Endodermal cell (in vitro differentiated cells): ENCODE results near the gene NGF. TPM values are rescaled to one million over a fixed set of nuclear protein-coding genes. Genes with fewer than 3 reads are reported as not detected.

Experiments
- DNase-seq: peaks from one replicate; pipeline ENCODE4 v3.0.0-alpha.2; 2017
- H3K27ac ChIP-seq: 2 replicates; pipeline ENCODE4 v1.5.1; 2013; ENCODE audit warnings: mild to moderate bottlenecking, low read depth, low read length, moderate library complexity
- H3K27me3 ChIP-seq: 2 replicates; pipeline ENCODE4 v1.6.1; 2013; ENCODE audit warnings: mild to moderate bottlenecking, low read length, moderate library complexity; ENCODE audit not compliant: insufficient read depth, control insufficient read depth, poor library complexity, severe bottlenecking
- H3K36me3 ChIP-seq: 2 replicates; pipeline ENCODE4 v1.7.0; 2013; ENCODE audit warnings: mild to moderate bottlenecking, low read length, moderate library complexity; ENCODE audit not compliant: control insufficient read depth, insufficient read depth
- H3K4me1 ChIP-seq: one replicate; pipeline ENCODE4 v1.7.0; 2013; ENCODE audit warnings: low read length; ENCODE audit not compliant: control insufficient read depth, insufficient read depth
- H3K4me3 ChIP-seq: 2 replicates; pipeline ENCODE4 v1.5.1; 2013; ENCODE audit warnings: mild to moderate bottlenecking, low read length, moderate library complexity
- H3K9ac ChIP-seq: 2 replicates; pipeline ENCODE4 v1.6.1; 2013; ENCODE audit warnings: mild to moderate bottlenecking, low read length, moderate library complexity; ENCODE audit not compliant: poor library complexity, severe bottlenecking; ENCODE audit errors: extremely low read depth
- H3K9me3 ChIP-seq: 2 replicates; pipeline ENCODE4 v1.6.1; 2013; ENCODE audit warnings: mild to moderate bottlenecking, low read length, moderate library complexity; ENCODE audit not compliant: control insufficient read depth
- H3K27ac Mint-ChIP-seq: 2 replicates; pipeline ENCODE4 v1.8.0; 2020; ENCODE audit warnings: mixed read lengths
- H3K27me3 Mint-ChIP-seq: 2 replicates; pipeline ENCODE4 v1.8.0; 2021; ENCODE audit warnings: mild to moderate bottlenecking, mixed read lengths; ENCODE audit not compliant: insufficient read depth
- H3K36me3 Mint-ChIP-seq: 2 replicates; pipeline ENCODE4 v1.8.0; 2020; ENCODE audit warnings: low read depth, mixed read lengths
- H3K4me1 Mint-ChIP-seq: 2 replicates; pipeline ENCODE4 v1.8.0; 2020; ENCODE audit warnings: mixed read lengths
- H3K4me3 Mint-ChIP-seq: 2 replicates; pipeline ENCODE4 v1.8.0; 2020; ENCODE audit warnings: mild to moderate bottlenecking, moderate library complexity, mixed read lengths
- H3K9me3 Mint-ChIP-seq: 2 replicates; pipeline ENCODE4 v1.8.0; 2020; ENCODE audit warnings: mild to moderate bottlenecking, mixed read lengths
- WGBS, 2 experiments: methylation state at CpG; one replicate each; pipeline versions ENCODE4 v1.1.5 to v1.1.7; 2013; ENCODE audit warnings: missing lambda C conversion rate in 2 of 2, mixed read lengths in 1 of 2; ENCODE audit not compliant: insufficient coverage in 1 of 2, insufficient read length in 1 of 2; 5-methylcytosine and 5-hydroxymethylcytosine counted together
- total RNA-seq, 2 donors: library from RNA; stranded (reverse); fragmentation: NEBNext Ultra II Directional in 1 of 2; extraction: Animal tissue kit (Norgen Biotek cat#: 25700) in 1 of 2; gene quantifications; 2 replicates in 1 of 2; 3 replicates in 1 of 2; pipeline ENCODE4 v1.2.1, GENCODE V29; 2021
- TF ChIP-seq, protein P1 (sequence below): fragments of 200-600 bp; sonication (generic); conservative IDR thresholded peaks from 2 replicates; pipeline ENCODE4 v1.5.0; 2021; ENCODE audit warnings: antibody characterized with exemption, mild to moderate bottlenecking

Gene NGF
- total RNA-seq, 2 donors from 2014 or later, result 0.26 TPM; not detected in 1

DNA sequence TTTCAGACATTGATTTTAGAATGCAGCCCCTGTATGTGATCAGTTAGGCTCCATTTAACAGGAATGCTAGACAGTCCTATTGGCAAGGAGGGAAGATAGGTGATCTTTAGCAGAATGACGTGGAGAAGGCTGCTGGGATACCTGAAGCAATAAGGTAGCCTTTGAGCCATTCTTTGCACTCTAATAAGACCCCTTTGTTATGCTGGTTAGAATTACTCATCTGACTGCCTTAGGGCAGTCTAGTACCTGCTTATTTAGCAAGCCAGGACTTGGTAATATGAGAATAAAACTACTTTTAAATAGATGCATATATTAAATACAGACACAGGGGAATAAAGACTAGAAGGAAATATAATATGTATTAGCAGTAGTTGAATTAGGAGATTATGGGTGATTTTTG is 29.1 kb downstream of the NGF start:
- Histone ChIP-seq H3K9me3 (no peaks in the 10 kb centered on the region), H3K27ac (no peak overlapping the region), H3K4me1 (no peaks in the 10 kb centered on the region), H3K9ac (no peak overlapping the region), H3K27me3 (no peaks in the 10 kb centered on the region), H3K4me3 (no peak overlapping the region), H3K36me3 (no peaks in the 10 kb centered on the region)
- Mint-ChIP-seq H3K36me3 (no peaks in the 10 kb centered on the region), H3K27me3 (no peaks in the 10 kb centered on the region), H3K4me3 (no peak overlapping the region), H3K4me1 (no peaks in the 10 kb centered on the region), H3K9me3 (no peaks in the 10 kb centered on the region), H3K27ac (no peak overlapping the region)
- TF ChIP-seq, protein P1, sequence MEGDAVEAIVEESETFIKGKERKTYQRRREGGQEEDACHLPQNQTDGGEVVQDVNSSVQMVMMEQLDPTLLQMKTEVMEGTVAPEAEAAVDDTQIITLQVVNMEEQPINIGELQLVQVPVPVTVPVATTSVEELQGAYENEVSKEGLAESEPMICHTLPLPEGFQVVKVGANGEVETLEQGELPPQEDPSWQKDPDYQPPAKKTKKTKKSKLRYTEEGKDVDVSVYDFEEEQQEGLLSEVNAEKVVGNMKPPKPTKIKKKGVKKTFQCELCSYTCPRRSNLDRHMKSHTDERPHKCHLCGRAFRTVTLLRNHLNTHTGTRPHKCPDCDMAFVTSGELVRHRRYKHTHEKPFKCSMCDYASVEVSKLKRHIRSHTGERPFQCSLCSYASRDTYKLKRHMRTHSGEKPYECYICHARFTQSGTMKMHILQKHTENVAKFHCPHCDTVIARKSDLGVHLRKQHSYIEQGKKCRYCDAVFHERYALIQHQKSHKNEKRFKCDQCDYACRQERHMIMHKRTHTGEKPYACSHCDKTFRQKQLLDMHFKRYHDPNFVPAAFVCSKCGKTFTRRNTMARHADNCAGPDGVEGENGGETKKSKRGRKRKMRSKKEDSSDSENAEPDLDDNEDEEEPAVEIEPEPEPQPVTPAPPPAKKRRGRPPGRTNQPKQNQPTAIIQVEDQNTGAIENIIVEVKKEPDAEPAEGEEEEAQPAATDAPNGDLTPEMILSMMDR, result no peak
- no peak for DNase-seq
- WGBS, 2 experiments, result 77 to 100% methylated on average over 1 of the region's 1 CpG

DNA sequence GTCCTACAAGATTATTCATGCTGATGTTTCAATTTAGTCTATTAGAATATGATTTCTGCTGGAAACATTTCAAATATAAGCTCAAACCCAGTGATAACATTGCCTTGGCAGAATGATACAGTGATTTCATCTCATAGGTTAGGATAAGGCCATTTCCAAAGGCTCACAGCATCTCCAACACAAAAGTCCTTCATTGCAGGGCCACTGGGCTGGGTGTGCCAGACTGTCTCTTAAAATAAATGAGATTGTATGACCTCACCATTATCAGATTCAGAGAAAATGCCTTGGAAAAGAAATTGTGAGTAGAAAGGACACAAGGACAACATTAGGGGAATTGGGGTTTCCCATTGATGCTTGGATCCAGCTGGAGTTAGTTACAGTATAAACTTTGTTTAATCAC is 30.4 kb downstream of the NGF start:
- TF ChIP-seq, protein P1, result no peak

DNA sequence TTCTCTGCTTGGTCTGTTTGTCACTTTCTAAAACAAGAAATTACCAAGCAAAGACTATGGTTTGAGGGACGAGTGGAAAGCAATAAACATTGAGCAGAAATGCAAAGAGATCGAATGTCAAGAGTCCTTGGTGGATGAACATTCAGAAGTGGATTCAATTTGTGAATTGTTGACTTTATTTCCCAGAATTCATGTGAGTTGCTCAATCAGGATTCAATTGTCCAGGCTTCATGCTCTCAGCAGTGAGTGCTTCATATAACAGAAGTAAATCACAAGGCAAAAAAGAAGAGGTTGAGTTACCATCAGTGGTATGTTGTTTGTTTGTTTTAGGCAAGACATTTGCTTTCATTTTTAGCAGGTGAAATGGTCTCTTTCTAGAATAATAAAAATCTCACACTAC is 31.9 kb downstream of the NGF start:
- Histone ChIP-seq H3K4me1 (no peaks in the 10 kb centered on the region), H3K36me3 (no peaks in the 10 kb centered on the region), H3K4me3 (no peak overlapping the region), H3K9ac (no peak overlapping the region), H3K27me3 (no peaks in the 10 kb centered on the region), H3K27ac (no peak overlapping the region), H3K9me3 (no peaks in the 10 kb centered on the region)
- H3K4me3 Mint-ChIP-seq, result no peak overlapping the region
- DNase-seq, result no peak
- H3K27me3 Mint-ChIP-seq, result no peaks in the 10 kb centered on the region
- no peaks in the 10 kb centered on the region for H3K9me3 Mint-ChIP-seq
- no peaks in the 10 kb centered on the region for H3K4me1 Mint-ChIP-seq
- 85 to 87% methylated on average over 2 of the region's 2 CpGs for WGBS, 2 experiments
- no peaks in the 10 kb centered on the region for H3K36me3 Mint-ChIP-seq
- H3K27ac Mint-ChIP-seq, result no peak overlapping the region
- TF ChIP-seq, protein P1, result no peak

More for the DNA sequence above, 30.4 kb downstream of the NGF start:
- Mint-ChIP-seq H3K27ac (no peak overlapping the region), H3K36me3 (no peaks in the 10 kb centered on the region), H3K9me3 (no peaks in the 10 kb centered on the region), H3K4me3 (no peak overlapping the region), H3K4me1 (no peaks in the 10 kb centered on the region), H3K27me3 (no peaks in the 10 kb centered on the region)
- H3K27me3 ChIP-seq, result no peaks in the 10 kb centered on the region
- H3K27ac ChIP-seq, result no peak overlapping the region
- no peaks in the 10 kb centered on the region for H3K36me3 ChIP-seq
- no peak overlapping the region for H3K9ac ChIP-seq
- H3K4me1 ChIP-seq, result no peaks in the 10 kb centered on the region
- DNase-seq, result no peak
- no peaks in the 10 kb centered on the region for H3K9me3 ChIP-seq
- no peak overlapping the region for H3K4me3 ChIP-seq
